ENCODE measurements around the gene ZNF211. TPM values are rescaled to one million over a fixed set of nuclear protein-coding genes. Genes with fewer than 3 reads are reported as not detected.

The ZNF211 gene
- total RNA-seq, 2 experiments from 2014 or later: 30.6 to 33.6 TPM

- peaks cover 19% of the 10 kb centered on the region for H3K4me1 Mint-ChIP-seq
These were observed 814 bp downstream of the ZNF211 start for GRCh38 chr19:57633832-57634131.

GRCh38 chr19:57637379-57637778 lies 4.4 kb downstream of the ZNF211 start:
- H3K27me3 Mint-ChIP-seq: no peaks in the 10 kb centered on the region
- H3K36me3 Mint-ChIP-seq: peaks cover 76% of the 10 kb centered on the region
- H3K4me1 Mint-ChIP-seq: peaks cover 19% of the 10 kb centered on the region
- H3K9me3 Mint-ChIP-seq: peaks cover 38% of the 10 kb centered on the region
- ATAC-seq (ENCODE audit: low read depth) (no peak), DNase-seq (no peak)
- H3K4me3 Mint-ChIP-seq: no peak overlapping the region
- H3K27ac Mint-ChIP-seq: no peak overlapping the region
- POLR2A ChIA-PET: no interaction called here

More at GRCh38 chr19:57633832-57634131, 814 bp downstream of the ZNF211 start:
- Mint-ChIP-seq H3K27me3 (no peaks in the 10 kb centered on the region), H3K9me3 (peaks cover 30% of the 10 kb centered on the region), H3K36me3 (peaks cover 53% of the 10 kb centered on the region), H3K27ac (peak overlapping the region; percentile 89), H3K4me3 (peak overlapping the region; percentile 96)
- DNase-seq (no peak), ATAC-seq (ENCODE audit: low read depth) (no peak)
- POLR2A ChIA-PET: interaction anchor here (1.3 to 2.0 kb wide), 7 partner anchors 20 to 134 kb away, joined by 3 to 12 read pairs (median 4); partner anchors contain the start of genes ZNF134, ZNF416, ZNF551 and ZNF773

- Mint-ChIP-seq H3K9me3 (peaks cover 43% of the 10 kb centered on the region), H3K36me3 (peaks cover 74% of the 10 kb centered on the region), H3K4me3 (no peak overlapping the region), H3K27ac (no peak overlapping the region), H3K27me3 (no peaks in the 10 kb centered on the region), H3K4me1 (no peaks in the 10 kb centered on the region)
- ATAC-seq (ENCODE audit: low read depth) (no peak), DNase-seq (no peak)
- POLR2A ChIA-PET: no interaction called here
These were observed 8.8 kb downstream of the ZNF211 start for GRCh38 chr19:57641715-57642234.

- POLR2A ChIA-PET: no interaction called here
- peaks cover 66% of the 10 kb centered on the region for H3K36me3 Mint-ChIP-seq
- no peak for ATAC-seq (ENCODE audit: low read depth)
- H3K4me1 Mint-ChIP-seq: no peaks in the 10 kb centered on the region
- peaks cover 39% of the 10 kb centered on the region for H3K9me3 Mint-ChIP-seq
- H3K27me3 Mint-ChIP-seq: no peaks in the 10 kb centered on the region
- H3K4me3 Mint-ChIP-seq: no peak overlapping the region
- no peak overlapping the region for H3K27ac Mint-ChIP-seq
- no peak for DNase-seq
These were observed 9.6 kb downstream of the ZNF211 start for GRCh38 chr19:57642396-57643046.

- Mint-ChIP-seq H3K27ac (no peak overlapping the region), H3K9me3 (peaks cover 36% of the 10 kb centered on the region), H3K27me3 (no peaks in the 10 kb centered on the region), H3K4me1 (no peaks in the 10 kb centered on the region), H3K36me3 (peaks cover 55% of the 10 kb centered on the region), H3K4me3 (no peak overlapping the region)
- POLR2A ChIA-PET: interaction anchor here (0.6 kb wide), 1 partner anchor 112 kb away, joined by 3 read pairs; no protein-coding TSS in a partner anchor
- DNase-seq: no peak
- no peak for ATAC-seq (ENCODE audit: low read depth)
These were observed 10.8 kb downstream of the ZNF211 start for GRCh38 chr19:57643734-57644133.

- POLR2A ChIA-PET: no interaction called here
- ATAC-seq (ENCODE audit: low read depth) (no peak), DNase-seq (no peak)
- Mint-ChIP-seq H3K9me3 (peaks cover 38% of the 10 kb centered on the region), H3K27me3 (no peaks in the 10 kb centered on the region), H3K4me3 (no peak overlapping the region), H3K36me3 (peaks cover 17% of the 10 kb centered on the region), H3K27ac (no peak overlapping the region), H3K4me1 (peaks cover 7% of the 10 kb centered on the region)
These were observed 15.5 kb downstream of the ZNF211 start for GRCh38 chr19:57648331-57649003.

- H3K27ac Mint-ChIP-seq: peak overlapping the region; percentile 43
- peaks cover 50% of the 10 kb centered on the region for H3K9me3 Mint-ChIP-seq
- DNase-seq (no peak), ATAC-seq (ENCODE audit: low read depth) (no peak)
- POLR2A ChIA-PET: no interaction called here
- H3K27me3 Mint-ChIP-seq: peaks cover 4% of the 10 kb centered on the region
- peaks cover 12% of the 10 kb centered on the region for H3K36me3 Mint-ChIP-seq
- H3K4me3 Mint-ChIP-seq: no peak overlapping the region
- peaks cover 11% of the 10 kb centered on the region for H3K4me1 Mint-ChIP-seq
These were observed 18.7 kb downstream of the ZNF211 start for GRCh38 chr19:57651654-57651996.

- peaks cover 49% of the 10 kb centered on the region for H3K9me3 Mint-ChIP-seq
These were observed 20.7 kb downstream of the ZNF211 start for GRCh38 chr19:57653689-57654088.

GRCh38 chr19:57655443-57655842 lies 22.5 kb downstream of the ZNF211 start:
- DNase-seq (no peak), ATAC-seq (ENCODE audit: low read depth) (no peak)
- no peak overlapping the region for H3K27ac Mint-ChIP-seq
- peaks cover 8% of the 10 kb centered on the region for H3K27me3 Mint-ChIP-seq
- H3K4me3 Mint-ChIP-seq: no peak overlapping the region
- H3K4me1 Mint-ChIP-seq: peaks cover 11% of the 10 kb centered on the region
- POLR2A ChIA-PET: no interaction called here
- H3K36me3 Mint-ChIP-seq: peaks cover 12% of the 10 kb centered on the region
- H3K9me3 Mint-ChIP-seq: peaks cover 40% of the 10 kb centered on the region

More at GRCh38 chr19:57653689-57654088, 20.7 kb downstream of the ZNF211 start:
- POLR2A ChIA-PET: no interaction called here
- H3K27ac Mint-ChIP-seq: no peak overlapping the region
- H3K27me3 Mint-ChIP-seq: peaks cover 4% of the 10 kb centered on the region
- DNase-seq (no peak), ATAC-seq (ENCODE audit: low read depth) (no peak)
- H3K4me3 Mint-ChIP-seq: no peak overlapping the region
- H3K36me3 Mint-ChIP-seq: peaks cover 12% of the 10 kb centered on the region
- peaks cover 11% of the 10 kb centered on the region for H3K4me1 Mint-ChIP-seq

- Mint-ChIP-seq H3K4me3 (no peak overlapping the region), H3K27me3 (peaks cover 11% of the 10 kb centered on the region), H3K9me3 (peaks cover 40% of the 10 kb centered on the region), H3K36me3 (peaks cover 11% of the 10 kb centered on the region), H3K4me1 (peaks cover 9% of the 10 kb centered on the region), H3K27ac (peak overlapping the region; percentile 8)
- ATAC-seq (ENCODE audit: low read depth): no peak
- DNase-seq: no peak
- POLR2A ChIA-PET: no interaction called here
These were observed 23.4 kb downstream of the ZNF211 start for GRCh38 chr19:57656346-57656745.

- H3K9me3 Mint-ChIP-seq: peaks cover 3% of the 10 kb centered on the region
- POLR2A ChIA-PET: no interaction called here
- H3K4me3 Mint-ChIP-seq: peak overlapping the region; percentile 87
- no peaks in the 10 kb centered on the region for H3K36me3 Mint-ChIP-seq
- ATAC-seq (ENCODE audit: low read depth): peak; percentile 56
- peak; percentile 46 for DNase-seq
- H3K27me3 Mint-ChIP-seq: peaks cover 31% of the 10 kb centered on the region
- peaks cover 2% of the 10 kb centered on the region for H3K4me1 Mint-ChIP-seq
- no peak overlapping the region for H3K27ac Mint-ChIP-seq
These were observed 31.5 kb downstream of the ZNF211 start for GRCh38 chr19:57664269-57665127.

GRCh38 chr19:57665261-57665806 lies 32.4 kb downstream of the ZNF211 start:
- no peak overlapping the region for H3K27ac Mint-ChIP-seq
- H3K9me3 Mint-ChIP-seq: peaks cover 3% of the 10 kb centered on the region
- no peaks in the 10 kb centered on the region for H3K36me3 Mint-ChIP-seq
- no peak overlapping the region for H3K4me3 Mint-ChIP-seq
- H3K4me1 Mint-ChIP-seq: peaks cover 2% of the 10 kb centered on the region
- POLR2A ChIA-PET: no interaction called here
- ATAC-seq (ENCODE audit: low read depth) (no peak), DNase-seq (no peak)
- H3K27me3 Mint-ChIP-seq: peaks cover 28% of the 10 kb centered on the region

GRCh38 chr19:57667228-57667627 lies 34.3 kb downstream of the ZNF211 start:
- peaks cover under 1% of the 10 kb centered on the region for H3K36me3 Mint-ChIP-seq
- no peak for ATAC-seq (ENCODE audit: low read depth)
- H3K27me3 Mint-ChIP-seq: peaks cover 28% of the 10 kb centered on the region
- DNase-seq: no peak
- POLR2A ChIA-PET: no interaction called here
- H3K9me3 Mint-ChIP-seq: peaks cover 3% of the 10 kb centered on the region
- H3K27ac Mint-ChIP-seq: no peak overlapping the region
- no peak overlapping the region for H3K4me3 Mint-ChIP-seq
- H3K4me1 Mint-ChIP-seq: peaks cover 2% of the 10 kb centered on the region

Data from activated naive CD8-positive, alpha-beta T cell treated with anti-CD3 and anti-CD28 coated beads, Interleukin-2, amount 10 ng/mL, durations not matched to agents 7 days and 5 days (primary cell).